SU-DHL-6 (cell line): Measurements from ENCODE around the gene OR4D10.

Experiments
- EZH2phosphoT487 ChIP-seq: fragments of 200-600 bp; sonication (generic), shearing (Covaris generic); conservative IDR thresholded peaks from 2 replicates; pipeline ENCODE4 v1.6.1; 2018; ENCODE audit warnings: mild to moderate bottlenecking, antibody characterized with exemption, low read length, moderate library complexity, mixed read lengths
- TF ChIP-seq, protein P1 (sequence below): fragments of 200-600 bp; sonication (generic); IDR thresholded peaks from one replicate; pipeline ENCODE4 v1.5.1; 2017; ENCODE audit warnings: antibody characterized with exemption, mild to moderate bottlenecking, low read length, moderate library complexity; ENCODE audit not compliant: insufficient read depth, poor library complexity, severe bottlenecking

DNA sequence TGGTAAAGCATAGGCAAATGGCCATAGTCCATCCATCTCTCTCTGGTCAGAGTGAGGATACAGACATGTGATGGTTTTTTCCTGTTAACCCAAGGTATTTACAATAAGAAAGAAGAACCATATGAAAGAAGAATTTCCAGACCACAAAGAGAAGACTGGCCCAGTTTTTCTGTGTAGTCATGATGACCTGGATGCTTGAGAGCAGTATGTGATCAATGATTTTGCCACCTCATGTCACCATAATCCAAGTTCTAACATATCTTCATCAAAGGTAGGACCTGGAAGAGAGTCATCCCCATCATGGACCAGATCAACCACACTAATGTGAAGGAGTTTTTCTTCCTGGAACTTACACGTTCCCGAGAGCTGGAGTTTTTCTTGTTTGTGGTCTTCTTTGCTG is 16.5 kb upstream of the OR4D10 start, which contains the start of gene OR4D6:
- TF ChIP-seq, protein P1, sequence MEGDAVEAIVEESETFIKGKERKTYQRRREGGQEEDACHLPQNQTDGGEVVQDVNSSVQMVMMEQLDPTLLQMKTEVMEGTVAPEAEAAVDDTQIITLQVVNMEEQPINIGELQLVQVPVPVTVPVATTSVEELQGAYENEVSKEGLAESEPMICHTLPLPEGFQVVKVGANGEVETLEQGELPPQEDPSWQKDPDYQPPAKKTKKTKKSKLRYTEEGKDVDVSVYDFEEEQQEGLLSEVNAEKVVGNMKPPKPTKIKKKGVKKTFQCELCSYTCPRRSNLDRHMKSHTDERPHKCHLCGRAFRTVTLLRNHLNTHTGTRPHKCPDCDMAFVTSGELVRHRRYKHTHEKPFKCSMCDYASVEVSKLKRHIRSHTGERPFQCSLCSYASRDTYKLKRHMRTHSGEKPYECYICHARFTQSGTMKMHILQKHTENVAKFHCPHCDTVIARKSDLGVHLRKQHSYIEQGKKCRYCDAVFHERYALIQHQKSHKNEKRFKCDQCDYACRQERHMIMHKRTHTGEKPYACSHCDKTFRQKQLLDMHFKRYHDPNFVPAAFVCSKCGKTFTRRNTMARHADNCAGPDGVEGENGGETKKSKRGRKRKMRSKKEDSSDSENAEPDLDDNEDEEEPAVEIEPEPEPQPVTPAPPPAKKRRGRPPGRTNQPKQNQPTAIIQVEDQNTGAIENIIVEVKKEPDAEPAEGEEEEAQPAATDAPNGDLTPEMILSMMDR = no peak
- TF ChIP-seq EZH2phosphoT487 = no peak
